Endothelial cell of umbilical vein (primary cell): Measurements from ENCODE around the gene MOXD1.

Source experiments
- CTCF ChIP-seq, 2 donors: IDR thresholded peaks; 1 replicate in 1 of 2; 2 replicates in 1 of 2; pipeline ENCODE4 v1.5.1; 2011; ENCODE audit warnings: low read length in 2 of 2, mild to moderate bottlenecking in 2 of 2, moderate library complexity in 2 of 2, control low read depth in 1 of 2, inconsistent platforms in 1 of 2, low read depth in 1 of 2; ENCODE audit not compliant: insufficient read depth in 1 of 2; ENCODE audit errors: extremely low read depth in 1 of 2
- EZH2 ChIP-seq: IDR thresholded peaks from 2 replicates; pipeline ENCODE4 v1.6.1; 2012; ENCODE audit warnings: borderline replicate concordance, low read depth, mild to moderate bottlenecking, moderate library complexity, low read length, inconsistent platforms; ENCODE audit not compliant: severe bottlenecking
- FOS ChIP-seq: IDR thresholded peaks from 2 replicates; pipeline ENCODE4 v1.6.1; 2011; ENCODE audit warnings: mild to moderate bottlenecking, low read length, moderate library complexity, borderline replicate concordance; ENCODE audit not compliant: insufficient read depth
- GATA2 ChIP-seq: IDR thresholded peaks from 2 replicates; pipeline ENCODE4 v1.7.0; 2011; ENCODE audit warnings: low read depth, mild to moderate bottlenecking, moderate library complexity, mixed read lengths, low read length; ENCODE audit not compliant: insufficient read length, insufficient read depth
- JUN ChIP-seq: IDR thresholded peaks from 2 replicates; pipeline ENCODE4 v1.6.1; 2011; ENCODE audit warnings: borderline replicate concordance, low read depth; ENCODE audit not compliant: insufficient read length, insufficient read depth
- MAX ChIP-seq: IDR thresholded peaks from 2 replicates; pipeline ENCODE4 v1.6.1; 2011; ENCODE audit not compliant: insufficient read depth, insufficient read length
- MYC ChIP-seq: IDR thresholded peaks from one replicate; pipeline ENCODE4 v1.6.1; 2011; ENCODE audit warnings: mild to moderate bottlenecking, low read depth, low read length
- POLR2A ChIP-seq: IDR thresholded peaks from 2 replicates; pipeline ENCODE4 v1.6.1; 2012; ENCODE audit warnings: low read depth, mild to moderate bottlenecking, control low read depth, low read length
- POLR2AphosphoS5 ChIP-seq: IDR thresholded peaks from 2 replicates; pipeline ENCODE4 v1.6.1; 2012; ENCODE audit warnings: low read depth, mild to moderate bottlenecking, control low read depth, low read length, moderate library complexity; ENCODE audit not compliant: insufficient read depth

- TF ChIP-seq EZH2 (no peak), CTCF (IDR thresholded peaks at IDR 0.05; ENCODE audit: extremely low read depth in 1 of 2, insufficient read depth in 1 of 2, low read depth in 1 of 2, low read length in 2 of 2) (no peak), POLR2A (no peak), MYC (no peak), POLR2AphosphoS5 (no peak), MAX (no peak), FOS (no peak), JUN (no peak), GATA2 (no peak)
Measured at GRCh38 chr6:132364306-132365074, 36.8 kb downstream of the MOXD1 start.
